ENCODE data around the gene CHFR. TPM values are rescaled to one million over a fixed set of nuclear protein-coding genes. Genes with fewer than 3 reads are reported as not detected.
A peak's percentile ranks its signal among the peaks of the same experiment; 100 is the strongest.
"Not testable (repeated sequence)": the region's sequence is repeated elsewhere in the genome, so short reads cannot be mapped to it uniquely, and the experiment has no call there.

Gene CHFR
- total RNA-seq, 1 donor from 2014 or later, result 50.2 TPM

DNA sequence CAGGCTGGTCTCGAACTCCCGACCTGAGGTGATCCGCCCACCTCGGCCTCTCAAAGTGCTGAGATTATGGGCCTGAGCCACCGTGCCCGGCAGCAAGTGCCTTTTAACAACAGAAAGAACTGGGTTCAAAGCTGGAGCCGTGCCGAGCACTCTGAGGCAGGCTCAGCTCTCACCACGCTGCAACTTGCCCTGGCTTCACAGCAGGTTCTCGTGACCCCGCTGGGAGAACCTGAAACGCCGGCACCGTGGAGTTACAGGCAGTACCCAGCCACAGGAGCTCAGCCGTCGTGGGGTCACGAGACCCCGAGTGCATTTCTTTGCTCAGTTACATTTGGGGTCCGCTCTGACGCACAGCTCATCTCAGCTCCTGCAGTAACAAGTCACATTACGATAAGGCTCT, 73.2 kb downstream of the CHFR start:
- Histone ChIP-seq H3K4me3 (no peak overlapping the region), H3K9me3 (no peaks in the 10 kb centered on the region), H3K36me3 (peaks cover 83% of the 10 kb centered on the region), H3K27me3 (no peaks in the 10 kb centered on the region), H3K27ac (no peak overlapping the region), H3K4me1 (no peaks in the 10 kb centered on the region)
- intact Hi-C loops (cut with DNase I), result no loop called here
- no peak for TF ChIP-seq CTCF (IDR thresholded peaks at IDR 0.05)
- ATAC-seq (no peak), DNase-seq (no peak)

DNA sequence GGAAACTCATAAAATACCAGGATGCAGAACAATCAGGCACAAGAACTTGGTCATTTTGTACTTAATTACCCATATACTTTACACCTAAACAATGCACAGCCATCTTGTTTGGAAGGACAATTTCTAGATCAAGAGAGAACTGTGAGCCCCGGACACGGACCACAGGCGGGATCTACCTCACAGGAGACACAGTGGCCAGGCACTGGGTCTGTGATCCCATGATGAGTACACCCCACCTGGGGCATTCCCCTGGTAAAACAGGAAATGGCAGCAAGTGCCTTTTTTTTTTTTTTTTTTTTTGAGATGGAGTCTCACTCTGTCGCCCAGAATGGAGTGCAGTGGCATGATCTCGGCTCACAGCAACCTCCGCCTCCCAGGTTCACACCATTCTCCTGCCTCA, 74.0 kb downstream of the CHFR start:
- H3K4me1 ChIP-seq, result no peaks in the 10 kb centered on the region
- TF ChIP-seq CTCF (IDR thresholded peaks at IDR 0.05), result no peak
- ATAC-seq (no peak), DNase-seq (no peak)
- no peak overlapping the region for H3K27ac ChIP-seq
- intact Hi-C loops (cut with DNase I), result no loop called here
- H3K27me3 ChIP-seq, result no peaks in the 10 kb centered on the region
- H3K4me3 ChIP-seq, result no peak overlapping the region
- H3K36me3 ChIP-seq, result peaks cover 83% of the 10 kb centered on the region
- no peaks in the 10 kb centered on the region for H3K9me3 ChIP-seq

DNA sequence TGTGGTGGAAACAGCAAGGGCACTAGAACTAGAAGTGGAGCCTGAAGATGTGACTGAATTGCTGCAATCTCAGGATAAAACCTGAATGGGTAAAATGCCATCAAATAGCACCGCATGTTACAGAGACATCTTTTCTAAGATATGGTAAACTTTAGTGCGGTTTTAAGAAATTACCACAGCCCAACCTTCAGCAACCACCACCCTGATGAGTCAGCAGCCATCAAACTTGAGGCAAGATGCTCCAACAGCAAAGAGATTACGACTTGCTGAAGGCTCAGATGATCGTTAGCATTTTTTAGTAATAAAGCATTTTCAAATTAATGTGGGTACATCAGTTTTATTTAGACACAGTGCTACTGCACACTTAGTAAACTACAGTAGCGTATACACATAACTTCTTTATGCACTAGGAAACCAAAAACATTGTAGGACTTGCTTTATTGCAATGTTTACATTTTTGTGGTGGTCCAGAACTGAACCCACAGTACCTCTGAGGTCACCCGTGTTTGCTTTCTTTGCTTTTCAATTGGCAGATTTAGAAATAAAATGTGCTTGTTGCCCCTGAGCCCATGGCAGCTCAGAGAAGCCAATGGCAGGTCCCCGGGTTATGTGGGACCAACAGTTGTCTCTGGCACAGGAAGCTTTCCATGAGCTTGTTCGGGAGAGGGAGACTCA, 74.6 kb downstream of the CHFR start:
- no peak for TF ChIP-seq CTCF (IDR thresholded peaks at IDR 0.05)
- no peaks in the 10 kb centered on the region for H3K27me3 ChIP-seq
- no peak overlapping the region for H3K4me3 ChIP-seq
- H3K36me3 ChIP-seq, result peaks cover 85% of the 10 kb centered on the region
- DNase-seq (no peak), ATAC-seq (no peak)
- H3K4me1 ChIP-seq, result no peaks in the 10 kb centered on the region
- H3K9me3 ChIP-seq, result no peaks in the 10 kb centered on the region
- intact Hi-C loops (cut with DNase I), result no loop called here
- no peak overlapping the region for H3K27ac ChIP-seq

DNA sequence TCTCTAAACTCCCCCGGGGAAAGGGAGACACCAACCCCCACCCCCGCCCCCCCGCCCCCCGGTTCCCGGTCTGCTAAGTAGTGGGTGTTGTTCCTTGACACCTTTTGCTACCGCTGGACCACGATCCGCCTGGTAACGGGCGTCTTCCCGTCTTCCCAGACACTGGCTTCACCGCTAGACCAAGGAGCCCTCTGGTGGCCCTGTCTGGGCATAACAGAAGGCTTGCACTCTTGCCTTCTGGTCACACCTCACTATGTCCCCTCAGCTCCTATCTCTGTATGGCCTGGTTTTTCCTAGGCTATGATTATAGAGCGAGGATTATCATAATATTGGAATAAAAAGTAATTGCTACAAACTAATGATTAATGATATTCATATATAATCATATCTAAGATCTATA, 78.0 kb downstream of the CHFR start:
- peaks cover 87% of the 10 kb centered on the region for H3K36me3 ChIP-seq
- TF ChIP-seq CTCF (IDR thresholded peaks at IDR 0.05), result peak; percentile 27
- H3K4me1 ChIP-seq; H3K4me3 ChIP-seq; intact Hi-C loops (cut with DNase I); ATAC-seq; H3K9me3 ChIP-seq; DNase-seq; H3K27me3 ChIP-seq; H3K27ac ChIP-seq: not testable (repeated sequence)

DNA sequence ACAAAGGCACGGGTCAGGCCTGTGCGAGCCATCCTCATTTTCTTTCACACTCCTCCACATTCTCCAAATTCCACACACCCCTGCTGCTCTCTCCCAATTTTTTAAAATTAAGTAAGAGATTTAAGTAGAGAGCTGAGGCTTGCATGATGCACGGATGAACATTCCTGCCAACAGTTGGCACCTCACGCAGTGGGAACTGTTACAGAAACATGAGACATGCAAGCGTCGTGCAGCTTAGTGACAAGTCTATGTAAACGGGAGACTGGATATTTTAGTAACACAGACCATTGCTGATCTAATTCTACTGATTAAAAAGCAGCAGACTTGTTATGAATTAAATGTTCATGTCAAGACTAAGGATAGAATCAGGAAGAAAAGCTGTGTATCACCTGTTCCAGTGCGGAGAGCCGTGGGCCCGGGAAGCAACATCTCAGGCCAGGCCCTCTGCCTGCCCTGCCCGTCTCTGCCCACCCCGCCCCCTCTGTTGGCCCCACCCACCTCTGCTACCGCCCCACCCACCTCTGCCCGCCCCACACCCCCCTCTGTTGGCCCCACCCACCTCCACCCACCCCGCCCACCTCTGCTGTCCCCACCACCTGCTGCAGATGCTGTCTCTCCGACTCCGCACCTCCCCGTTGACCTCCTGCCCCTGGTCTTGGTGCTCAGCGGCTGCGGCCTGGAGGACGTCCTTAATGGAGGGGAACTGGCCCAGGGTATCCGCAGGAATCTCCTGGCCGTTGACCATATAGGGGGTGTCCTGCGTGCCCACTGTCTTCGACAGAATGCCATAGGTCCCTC, 79.9 kb downstream of the CHFR start:
- no peak for ATAC-seq
- Histone ChIP-seq H3K27me3 (no peaks in the 10 kb centered on the region), H3K4me3 (no peak overlapping the region), H3K9me3 (no peaks in the 10 kb centered on the region), H3K4me1 (no peaks in the 10 kb centered on the region), H3K27ac (no peak overlapping the region), H3K36me3 (peaks cover 85% of the 10 kb centered on the region)
- intact Hi-C loops (cut with DNase I), result no loop called here
- no peak for TF ChIP-seq CTCF (IDR thresholded peaks at IDR 0.05)
- DNase-seq, result no peak

Data from upper lobe of right lung (tissue), 1 donor.